H9 (cell line): ENCODE data around the gene NECAB2. TPM values are rescaled to one million over a fixed set of nuclear protein-coding genes. Genes with fewer than 3 reads are reported as not detected.

Source experiments
- DNase-seq: peaks from one replicate; pipeline ENCODE4 v3.0.0-alpha.2; 2017
- H2AFZ ChIP-seq: one replicate; pipeline ENCODE4 v1.6.1; 2013; ENCODE audit warnings: mild to moderate bottlenecking, low read length, control low read depth, moderate library complexity
- H2AK5ac ChIP-seq: 2 replicates; pipeline ENCODE4 v1.6.1; 2013; ENCODE audit warnings: low read length, control low read depth, mixed read lengths; ENCODE audit not compliant: insufficient read length
- H2BK120ac ChIP-seq: one replicate; pipeline ENCODE4 v1.6.1; 2013; ENCODE audit warnings: low read depth, mild to moderate bottlenecking, low read length, control low read depth, inconsistent platforms; ENCODE audit not compliant: poor library complexity, severe bottlenecking
- H2BK12ac ChIP-seq: 2 replicates; pipeline ENCODE4 v1.6.1; 2013; ENCODE audit warnings: low read length, control low read depth, mixed read lengths, low read depth; ENCODE audit not compliant: insufficient read length
- H2BK15ac ChIP-seq: 2 replicates; pipeline ENCODE4 v1.6.1; 2013; ENCODE audit warnings: low read depth, low read length, control low read depth
- H2BK20ac ChIP-seq: one replicate; pipeline ENCODE4 v1.6.1; 2013; ENCODE audit warnings: low read depth, mild to moderate bottlenecking, low read length, control low read depth, inconsistent platforms; ENCODE audit not compliant: poor library complexity, severe bottlenecking
- H2BK5ac ChIP-seq: 2 replicates; pipeline ENCODE4 v1.6.1; 2013; ENCODE audit warnings: low read length, control low read depth, mixed read lengths; ENCODE audit not compliant: insufficient read length
- H3K14ac ChIP-seq: 2 replicates; pipeline ENCODE4 v1.6.1; 2013; ENCODE audit warnings: low read length, control low read depth; ENCODE audit not compliant: insufficient read depth
- H3K18ac ChIP-seq: 2 replicates; pipeline ENCODE4 v1.6.1; 2013; ENCODE audit warnings: low read depth, mild to moderate bottlenecking, mixed read lengths, low read length, control low read depth; ENCODE audit not compliant: insufficient read length
- H3K23ac ChIP-seq: 2 replicates; pipeline ENCODE4 v1.6.1; 2013; ENCODE audit warnings: low read length, control low read depth, mixed read lengths, low read depth; ENCODE audit not compliant: insufficient read length
- H3K23me2 ChIP-seq: 2 replicates; pipeline ENCODE4 v1.6.1; 2013; ENCODE audit warnings: low read depth, mild to moderate bottlenecking, mixed read lengths, low read length, control low read depth; ENCODE audit not compliant: insufficient read length, poor library complexity, severe bottlenecking
- H3K27ac ChIP-seq: 2 replicates; pipeline ENCODE4 v1.5.1; 2013; ENCODE audit warnings: low read length, control low read depth, mixed read lengths, low read depth; ENCODE audit not compliant: insufficient read length
- H3K27me3 ChIP-seq: 2 replicates; pipeline ENCODE4 v1.6.1; 2013; ENCODE audit warnings: low read length, control low read depth, inconsistent platforms; ENCODE audit not compliant: insufficient read depth
- H3K4ac ChIP-seq: 2 replicates; pipeline ENCODE4 v1.6.1; 2013; ENCODE audit warnings: low read depth, mild to moderate bottlenecking, control low read depth, inconsistent platforms, low read length, moderate library complexity
- H3K4me1 ChIP-seq: 2 replicates; pipeline ENCODE4 v1.6.1; 2013; ENCODE audit warnings: low read length, control low read depth, inconsistent platforms; ENCODE audit not compliant: insufficient read depth
- H3K4me2 ChIP-seq: 2 replicates; pipeline ENCODE4 v1.6.1; 2013; ENCODE audit warnings: low read length, control low read depth, mixed read lengths; ENCODE audit not compliant: insufficient read length, insufficient read depth
- H3K56ac ChIP-seq: 2 replicates; pipeline ENCODE4 v1.6.1; 2013; ENCODE audit warnings: low read depth, mild to moderate bottlenecking, mixed read lengths, low read length, control low read depth; ENCODE audit not compliant: insufficient read length
- H3K79me1 ChIP-seq: 2 replicates; pipeline ENCODE4 v1.6.1; 2013; ENCODE audit warnings: low read depth, mild to moderate bottlenecking, moderate library complexity, low read length, control low read depth, inconsistent platforms; ENCODE audit not compliant: insufficient read depth, poor library complexity, severe bottlenecking
- H3K79me2 ChIP-seq: 2 replicates; pipeline ENCODE4 v1.6.1; 2013; ENCODE audit warnings: low read length, control low read depth, inconsistent platforms; ENCODE audit not compliant: insufficient read depth
- H3K9ac ChIP-seq: 2 replicates; pipeline ENCODE4 v1.6.1; 2013; ENCODE audit warnings: low read length, control low read depth, mixed read lengths; ENCODE audit not compliant: insufficient read length; ENCODE audit errors: extremely low read depth
- H3K9me3 ChIP-seq: one replicate; pipeline ENCODE4 v1.6.1; 2013; ENCODE audit warnings: low read depth, low read length, inconsistent platforms; ENCODE audit not compliant: control insufficient read depth
- H3T11ph ChIP-seq: one replicate; pipeline ENCODE4 v1.6.1; 2013; ENCODE audit warnings: mild to moderate bottlenecking, low read length, control low read depth, inconsistent platforms
- H4K20me1 ChIP-seq: one replicate; pipeline ENCODE4 v1.6.1; 2013; ENCODE audit not compliant: control insufficient read depth, insufficient read length, insufficient read depth
- H4K5ac ChIP-seq: 2 replicates; pipeline ENCODE4 v1.6.1; 2013; ENCODE audit warnings: low read depth, mild to moderate bottlenecking, mixed read lengths, low read length, control low read depth; ENCODE audit not compliant: insufficient read length
- H4K8ac ChIP-seq: replicated peaks from 2 replicates; pipeline ENCODE4 v1.6.1; 2013; ENCODE audit warnings: low read length, control low read depth, mixed read lengths, low read depth; ENCODE audit not compliant: insufficient read length
- H4K91ac ChIP-seq: 2 replicates; pipeline ENCODE4 v1.6.1; 2013; ENCODE audit warnings: low read depth, mild to moderate bottlenecking, moderate library complexity, mixed read lengths, low read length, control low read depth; ENCODE audit not compliant: insufficient read length
- H3K27ac Mint-ChIP-seq, 3 experiments: 2 replicates in 2 of 3; 3 replicates in 1 of 3; pipeline ENCODE4 v1.8.0; 2020 to 2021; ENCODE audit warnings: mixed read lengths in 3 of 3, mild to moderate bottlenecking in 1 of 3, moderate library complexity in 1 of 3
- H3K27me3 Mint-ChIP-seq: 2 replicates; pipeline ENCODE4 v1.8.0; 2021; ENCODE audit warnings: low read depth, mild to moderate bottlenecking, moderate library complexity, mixed read lengths
- H3K36me3 Mint-ChIP-seq, 3 experiments: 2 replicates in 2 of 3; 3 replicates in 1 of 3; pipeline ENCODE4 v1.8.0; 2020 to 2021; ENCODE audit warnings: low read depth in 3 of 3, mixed read lengths in 3 of 3; ENCODE audit not compliant: insufficient read depth in 1 of 3
- H3K4me1 Mint-ChIP-seq, 2 experiments: 2 replicates each; pipeline ENCODE4 v1.8.0; 2020; ENCODE audit warnings: mixed read lengths in 2 of 2
- H3K4me3 Mint-ChIP-seq, 2 experiments: 2 replicates in 1 of 2; 3 replicates in 1 of 2; pipeline ENCODE4 v1.8.0; 2020 to 2021; ENCODE audit warnings: mild to moderate bottlenecking in 2 of 2, mixed read lengths in 2 of 2, moderate library complexity in 1 of 2
- H3K9me3 Mint-ChIP-seq, 2 experiments: 2 replicates in 1 of 2; 3 replicates in 1 of 2; pipeline ENCODE4 v1.8.0; 2020; ENCODE audit warnings: mild to moderate bottlenecking in 2 of 2, mixed read lengths in 2 of 2, moderate library complexity in 1 of 2
- CTCF ChIP-seq: fragments of 200-600 bp; sonication (generic); conservative IDR thresholded peaks from 3 replicates; pipeline ENCODE4 v1.8.0; 2021; ENCODE audit warnings: antibody characterized with exemption, mild to moderate bottlenecking
- WGBS: extraction: QIAGEN DNeasy Blood & Tissue Kit; methylation state at CpG from one replicate; pipeline ENCODE4 v1.1.7; 2013; ENCODE audit warnings: missing lambda C conversion rate, low lambda C conversion rate, mixed read lengths; ENCODE audit not compliant: insufficient read length; ENCODE audit errors: extremely low coverage; 5-methylcytosine and 5-hydroxymethylcytosine counted together
- total RNA-seq: library from RNA; stranded (reverse); gene quantifications from 2 replicates; pipeline ENCODE4 v1.2.1, GENCODE V29; 2021

Gene NECAB2
- total RNA-seq, 1 experiment from 2014 or later: 12.6 TPM

GRCh38 chr16:83973581-83974385, 5.7 kb downstream of the NECAB2 start:
- Histone ChIP-seq H3K14ac (no peak overlapping the region), H3K9me3 (peaks cover 7% of the 10 kb centered on the region), H3K4me1 (no peaks in the 10 kb centered on the region), H2BK5ac (no peak overlapping the region), H3T11ph (no peak overlapping the region), H2BK15ac (no peak overlapping the region), H2BK20ac (no peak overlapping the region), H2AFZ (no peak overlapping the region), H2BK12ac (no peak overlapping the region), H3K23me2 (peaks cover 5% of the 10 kb centered on the region), H3K4me2 (no peak overlapping the region), H3K4ac (no peak overlapping the region), H2BK120ac (no peak overlapping the region), H3K27me3 (peaks cover 2% of the 10 kb centered on the region; the same call in 1 of the 2 replicates), H4K20me1 (no peaks in the 10 kb centered on the region), H3K23ac (no peak overlapping the region), H2AK5ac (no peak overlapping the region), H3K56ac (no peak overlapping the region), H3K9ac (no peak overlapping the region), H3K18ac (no peak overlapping the region), H4K91ac (no peak overlapping the region), H4K5ac (no peak overlapping the region), H3K79me1 (no peaks in the 10 kb centered on the region), H4K8ac (no peak overlapping the region), H3K27ac (no peak overlapping the region), H3K79me2 (no peaks in the 10 kb centered on the region)
- no peak for DNase-seq
- H3K4me3 Mint-ChIP-seq: no peak overlapping the region
- H3K9me3 Mint-ChIP-seq: peaks cover 15 to 16% of the 10 kb centered on the region in 2 experiments
- WGBS: no CpG with 5 or more reads among the region's 22 CpGs
- TF ChIP-seq CTCF: no peak
- H3K36me3 Mint-ChIP-seq: peaks cover 13 to 21% (median 13%) of the 10 kb centered on the region in 3 experiments
- peaks cover 33% of the 10 kb centered on the region for H3K27me3 Mint-ChIP-seq
- peaks cover 28 to 68% of the 10 kb centered on the region in 2 experiments for H3K4me1 Mint-ChIP-seq
- H3K27ac Mint-ChIP-seq: no peak overlapping the region; a peak in 1 of 7 replicates
